ENCODE results near the gene HIVEP3. TPM values are rescaled to one million over a fixed set of nuclear protein-coding genes. Genes with fewer than 3 reads are reported as not detected.

The HIVEP3 gene
- total RNA-seq, 1 experiment from 2014 or later: 11.0 TPM

DNA sequence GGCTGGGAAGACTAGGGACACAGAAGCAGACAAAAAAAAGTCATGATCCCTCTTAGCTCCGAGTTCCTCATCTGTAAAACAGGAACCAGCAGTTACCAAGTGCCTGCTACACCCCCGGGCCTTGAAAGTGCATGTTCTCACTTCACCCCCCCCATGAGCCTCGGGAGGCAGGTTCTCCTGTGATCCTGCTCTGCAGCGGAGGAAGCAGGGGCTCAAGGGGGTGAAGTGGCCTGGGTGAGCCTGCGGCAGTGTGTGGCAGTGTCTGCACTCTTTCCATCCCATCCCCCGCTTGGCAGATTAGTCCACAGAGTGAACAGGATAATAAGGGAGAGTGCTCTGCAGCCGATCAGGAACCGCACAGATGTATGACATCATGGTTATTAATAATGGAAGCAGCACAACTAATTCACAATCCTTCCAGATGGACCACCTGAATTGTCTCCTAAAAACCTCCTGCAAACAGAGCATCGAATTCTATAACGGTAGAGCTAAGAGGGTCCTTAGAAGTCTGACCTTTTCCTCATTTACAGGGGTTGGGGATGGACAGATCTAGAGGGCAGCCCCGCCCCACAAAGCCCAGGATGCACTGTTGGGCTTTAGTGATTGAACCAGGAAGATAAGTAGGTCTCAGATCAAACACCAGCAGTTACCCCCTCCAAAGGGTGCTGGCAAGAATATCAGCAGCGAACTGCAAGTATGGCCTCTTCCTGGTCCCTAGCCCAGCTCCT, 260.1 kb downstream of the HIVEP3 start:
- Histone ChIP-seq H3K27me3 (ENCODE audit: insufficient read depth, low read depth) (no peaks in the 10 kb centered on the region), H3K27ac (no peak overlapping the region), H3K4me1 (replicated peaks; ENCODE audit: insufficient read depth) (peaks cover 18% of the 10 kb centered on the region), H3K4me3 (no peak overlapping the region), H3K9me3 (ENCODE audit: insufficient read depth, low read depth) (no peaks in the 10 kb centered on the region), H3F3A (ENCODE audit: insufficient read depth, low read depth) (peaks cover 16% of the 10 kb centered on the region; the same call in 1 of the 2 replicates), H3K9me2 (ENCODE audit: insufficient read depth) (no peaks in the 10 kb centered on the region), H2AFZ (no peak overlapping the region), H3K36me3 (ENCODE audit: low read depth) (no peaks in the 10 kb centered on the region), H3K4me2 (no peak overlapping the region), H3K79me2 (ENCODE audit: low read depth) (peaks cover 6% of the 10 kb centered on the region; the same call in 1 of the 2 replicates), H4K20me1 (ENCODE audit: insufficient read depth) (no peaks in the 10 kb centered on the region)
- no peak for DNase-seq
- no TSS peak for BruUV-seq (replicated peaks)
- no peak for TF ChIP-seq EZH2 (IDR thresholded peaks at IDR 0.05; ENCODE audit: low read depth)
- TF ChIP-seq, protein P1, sequence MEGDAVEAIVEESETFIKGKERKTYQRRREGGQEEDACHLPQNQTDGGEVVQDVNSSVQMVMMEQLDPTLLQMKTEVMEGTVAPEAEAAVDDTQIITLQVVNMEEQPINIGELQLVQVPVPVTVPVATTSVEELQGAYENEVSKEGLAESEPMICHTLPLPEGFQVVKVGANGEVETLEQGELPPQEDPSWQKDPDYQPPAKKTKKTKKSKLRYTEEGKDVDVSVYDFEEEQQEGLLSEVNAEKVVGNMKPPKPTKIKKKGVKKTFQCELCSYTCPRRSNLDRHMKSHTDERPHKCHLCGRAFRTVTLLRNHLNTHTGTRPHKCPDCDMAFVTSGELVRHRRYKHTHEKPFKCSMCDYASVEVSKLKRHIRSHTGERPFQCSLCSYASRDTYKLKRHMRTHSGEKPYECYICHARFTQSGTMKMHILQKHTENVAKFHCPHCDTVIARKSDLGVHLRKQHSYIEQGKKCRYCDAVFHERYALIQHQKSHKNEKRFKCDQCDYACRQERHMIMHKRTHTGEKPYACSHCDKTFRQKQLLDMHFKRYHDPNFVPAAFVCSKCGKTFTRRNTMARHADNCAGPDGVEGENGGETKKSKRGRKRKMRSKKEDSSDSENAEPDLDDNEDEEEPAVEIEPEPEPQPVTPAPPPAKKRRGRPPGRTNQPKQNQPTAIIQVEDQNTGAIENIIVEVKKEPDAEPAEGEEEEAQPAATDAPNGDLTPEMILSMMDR (conservative IDR thresholded peaks at IDR 0.05): no peak
- CTCF ChIA-PET: no interaction called here
- intact Hi-C loops (cut with micrococcal nuclease; ENCODE audit: unreplicated experiment): no loop called here
- POLR2A ChIA-PET (ENCODE audit: unreplicated experiment): no interaction called here

DNA sequence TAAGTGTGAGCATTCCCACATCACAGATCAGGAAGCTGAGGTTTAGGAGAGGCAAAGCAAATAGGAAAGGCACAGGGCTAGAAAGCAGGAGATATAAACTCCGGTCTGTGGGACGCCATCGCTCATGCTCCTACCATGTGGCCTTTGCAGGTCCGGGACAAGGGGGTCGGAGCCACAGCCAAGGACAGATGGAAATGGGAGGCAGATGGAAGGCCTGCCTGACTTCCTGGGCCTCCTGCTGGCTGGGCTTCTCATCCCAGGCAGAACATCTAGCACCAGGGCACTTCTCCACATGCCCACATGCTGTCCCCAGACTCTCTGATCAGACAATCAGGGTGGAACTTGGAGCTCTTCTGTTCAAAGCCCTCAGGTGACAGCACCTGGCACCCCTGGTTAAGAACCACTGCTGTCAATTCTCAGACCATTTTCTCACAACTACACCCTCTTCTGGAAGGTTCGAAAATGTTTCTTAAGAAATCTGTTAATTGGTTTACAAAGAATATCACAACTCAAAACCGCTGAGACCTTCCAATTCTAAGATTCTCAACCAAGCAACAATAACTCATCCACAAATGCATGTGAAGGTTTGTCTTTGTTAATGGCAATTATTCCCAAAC, 260.9 kb downstream of the HIVEP3 start:
- POLR2A ChIA-PET (ENCODE audit: unreplicated experiment): no interaction called here
- CTCF ChIA-PET: no interaction called here

GRCh38 chr1:41656825-41657500, 261.8 kb downstream of the HIVEP3 start:
- H3K9me3 ChIP-seq (ENCODE audit: insufficient read depth, low read depth): no peaks in the 10 kb centered on the region
- intact Hi-C loops (cut with micrococcal nuclease; ENCODE audit: unreplicated experiment): no loop called here
- no peaks in the 10 kb centered on the region for H3K9me2 ChIP-seq (ENCODE audit: insufficient read depth)
- ChIA-PET CTCF (no interaction called here), POLR2A (ENCODE audit: unreplicated experiment) (no interaction called here)
- H3K4me1 ChIP-seq (replicated peaks; ENCODE audit: insufficient read depth): peaks cover 12% of the 10 kb centered on the region
- no TSS peak for BruUV-seq (replicated peaks)
- H3K36me3 ChIP-seq (ENCODE audit: low read depth): no peaks in the 10 kb centered on the region
- no peak overlapping the region for H3K4me3 ChIP-seq
- no peaks in the 10 kb centered on the region for H3K27me3 ChIP-seq (ENCODE audit: insufficient read depth, low read depth)
- no peaks in the 10 kb centered on the region for H4K20me1 ChIP-seq (ENCODE audit: insufficient read depth)
- no peak for DNase-seq
- no peak overlapping the region for H3K4me2 ChIP-seq
- peaks cover 6% of the 10 kb centered on the region; the same call in 1 of the 2 replicates for H3K79me2 ChIP-seq (ENCODE audit: low read depth)
- TF ChIP-seq, protein P1 (conservative IDR thresholded peaks at IDR 0.05): no peak
- no peak for TF ChIP-seq EZH2 (IDR thresholded peaks at IDR 0.05; ENCODE audit: low read depth)
- no peak overlapping the region for H2AFZ ChIP-seq
- H3F3A ChIP-seq (ENCODE audit: insufficient read depth, low read depth): 0 out of 2 replicates have a peak, but pooled peaks cover 8% of the 10 kb centered on the region
- no peak overlapping the region for H3K27ac ChIP-seq

More for the DNA sequence above, 260.9 kb downstream of the HIVEP3 start:
- Histone ChIP-seq H4K20me1 (ENCODE audit: insufficient read depth) (no peaks in the 10 kb centered on the region), H3F3A (ENCODE audit: insufficient read depth, low read depth) (0 out of 2 replicates have a peak, but pooled peaks cover 11% of the 10 kb centered on the region), H3K9me2 (ENCODE audit: insufficient read depth) (no peaks in the 10 kb centered on the region), H3K36me3 (ENCODE audit: low read depth) (no peaks in the 10 kb centered on the region), H3K9me3 (ENCODE audit: insufficient read depth, low read depth) (no peaks in the 10 kb centered on the region), H3K27me3 (ENCODE audit: insufficient read depth, low read depth) (no peaks in the 10 kb centered on the region), H2AFZ (no peak overlapping the region), H3K79me2 (ENCODE audit: low read depth) (peaks cover 6% of the 10 kb centered on the region; the same call in 1 of the 2 replicates), H3K4me2 (no peak overlapping the region), H3K4me3 (no peak overlapping the region), H3K4me1 (replicated peaks; ENCODE audit: insufficient read depth) (peaks cover 12% of the 10 kb centered on the region), H3K27ac (no peak overlapping the region)
- TF ChIP-seq, protein P1 (conservative IDR thresholded peaks at IDR 0.05): no peak
- TF ChIP-seq EZH2 (IDR thresholded peaks at IDR 0.05; ENCODE audit: low read depth): no peak
- intact Hi-C loops (cut with micrococcal nuclease; ENCODE audit: unreplicated experiment): no loop called here
- no peak for DNase-seq
- no TSS peak for BruUV-seq (replicated peaks)
